ENCODE results near the gene EOGT.

The EOGT gene

DNA sequence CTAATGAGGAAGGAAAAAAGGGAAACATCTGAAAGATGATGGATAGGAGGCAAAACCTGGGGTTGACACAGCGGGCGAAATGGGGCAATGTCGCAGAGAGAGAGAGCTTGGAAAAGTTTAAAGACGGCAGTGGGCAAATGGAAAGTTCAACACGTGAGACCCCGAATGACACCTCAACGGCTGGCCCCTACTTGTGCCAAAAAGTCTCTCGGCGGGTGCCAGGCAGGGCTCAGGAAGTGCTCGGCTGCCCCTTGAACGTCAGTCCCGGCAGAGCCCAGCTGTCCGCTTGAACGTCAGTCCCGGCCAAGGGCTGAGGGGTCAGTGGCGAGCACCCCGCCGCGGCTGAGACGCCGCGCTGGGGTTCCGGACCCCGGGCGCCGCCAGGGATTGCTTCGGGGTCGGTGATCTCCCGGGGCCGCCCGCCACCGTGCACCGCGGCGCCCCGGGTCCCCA is 658 bp downstream of the EOGT start:
- Mint-ChIP-seq H3K4me3 (peak overlapping the region; percentile 91), H3K27me3 (ENCODE audit: low read depth, poor library complexity) (no peaks in the 10 kb centered on the region), H3K36me3 (ENCODE audit: low read depth) (peaks cover 30% of the 10 kb centered on the region), H3K9me3 (peaks cover 9% of the 10 kb centered on the region), H3K4me1 (peaks cover 68% of the 10 kb centered on the region), H3K27ac (peak overlapping the region; percentile 88)
- peak; percentile 58 for DNase-seq
- TF ChIP-seq, protein P1, sequence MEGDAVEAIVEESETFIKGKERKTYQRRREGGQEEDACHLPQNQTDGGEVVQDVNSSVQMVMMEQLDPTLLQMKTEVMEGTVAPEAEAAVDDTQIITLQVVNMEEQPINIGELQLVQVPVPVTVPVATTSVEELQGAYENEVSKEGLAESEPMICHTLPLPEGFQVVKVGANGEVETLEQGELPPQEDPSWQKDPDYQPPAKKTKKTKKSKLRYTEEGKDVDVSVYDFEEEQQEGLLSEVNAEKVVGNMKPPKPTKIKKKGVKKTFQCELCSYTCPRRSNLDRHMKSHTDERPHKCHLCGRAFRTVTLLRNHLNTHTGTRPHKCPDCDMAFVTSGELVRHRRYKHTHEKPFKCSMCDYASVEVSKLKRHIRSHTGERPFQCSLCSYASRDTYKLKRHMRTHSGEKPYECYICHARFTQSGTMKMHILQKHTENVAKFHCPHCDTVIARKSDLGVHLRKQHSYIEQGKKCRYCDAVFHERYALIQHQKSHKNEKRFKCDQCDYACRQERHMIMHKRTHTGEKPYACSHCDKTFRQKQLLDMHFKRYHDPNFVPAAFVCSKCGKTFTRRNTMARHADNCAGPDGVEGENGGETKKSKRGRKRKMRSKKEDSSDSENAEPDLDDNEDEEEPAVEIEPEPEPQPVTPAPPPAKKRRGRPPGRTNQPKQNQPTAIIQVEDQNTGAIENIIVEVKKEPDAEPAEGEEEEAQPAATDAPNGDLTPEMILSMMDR (IDR thresholded peaks at IDR 0.05) = no peak

DNA sequence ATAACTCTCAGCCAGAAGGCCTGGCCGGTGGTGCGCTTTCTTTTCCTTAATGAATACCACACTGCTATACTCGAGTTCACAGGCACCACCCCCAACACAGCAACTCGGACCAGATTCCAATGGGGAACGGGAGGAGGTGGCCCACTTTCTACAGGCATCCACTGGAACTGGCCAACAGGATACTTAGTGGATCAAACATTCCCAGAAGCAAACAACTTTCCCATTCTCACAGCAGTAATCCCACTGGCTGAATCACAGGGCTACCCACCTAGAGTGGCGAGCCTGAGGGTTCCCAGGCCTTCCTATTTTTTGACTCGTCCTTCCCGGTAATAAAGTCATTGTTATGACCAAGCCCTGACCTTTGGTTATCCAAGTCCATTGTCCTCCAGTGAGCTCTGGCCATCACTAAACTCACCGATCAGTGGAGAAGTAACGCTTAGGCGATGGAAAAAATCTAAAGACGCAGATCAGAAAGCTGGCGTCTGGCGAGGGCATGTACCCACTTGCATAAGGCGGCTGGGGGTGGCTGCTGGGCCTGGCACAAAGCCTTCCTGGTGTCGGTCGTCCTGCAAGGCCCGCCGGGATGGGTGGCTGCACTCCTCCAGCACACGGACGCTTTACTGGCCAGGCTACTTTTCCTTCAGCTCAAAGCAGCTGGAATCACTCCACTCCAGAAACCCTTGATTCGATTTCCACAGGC is 1.2 kb downstream of the EOGT start:
- no peaks in the 10 kb centered on the region for H3K27me3 Mint-ChIP-seq (ENCODE audit: low read depth, poor library complexity)
- peak overlapping the region; percentile 91 for H3K4me3 Mint-ChIP-seq
- H3K36me3 Mint-ChIP-seq (ENCODE audit: low read depth) = peaks cover 24% of the 10 kb centered on the region
- TF ChIP-seq, protein P1 (IDR thresholded peaks at IDR 0.05) = no peak
- H3K4me1 Mint-ChIP-seq = peaks cover 68% of the 10 kb centered on the region
- peak overlapping the region; percentile 88 for H3K27ac Mint-ChIP-seq
- H3K9me3 Mint-ChIP-seq = peaks cover 6% of the 10 kb centered on the region
- peak; percentile 30 for DNase-seq

DNA sequence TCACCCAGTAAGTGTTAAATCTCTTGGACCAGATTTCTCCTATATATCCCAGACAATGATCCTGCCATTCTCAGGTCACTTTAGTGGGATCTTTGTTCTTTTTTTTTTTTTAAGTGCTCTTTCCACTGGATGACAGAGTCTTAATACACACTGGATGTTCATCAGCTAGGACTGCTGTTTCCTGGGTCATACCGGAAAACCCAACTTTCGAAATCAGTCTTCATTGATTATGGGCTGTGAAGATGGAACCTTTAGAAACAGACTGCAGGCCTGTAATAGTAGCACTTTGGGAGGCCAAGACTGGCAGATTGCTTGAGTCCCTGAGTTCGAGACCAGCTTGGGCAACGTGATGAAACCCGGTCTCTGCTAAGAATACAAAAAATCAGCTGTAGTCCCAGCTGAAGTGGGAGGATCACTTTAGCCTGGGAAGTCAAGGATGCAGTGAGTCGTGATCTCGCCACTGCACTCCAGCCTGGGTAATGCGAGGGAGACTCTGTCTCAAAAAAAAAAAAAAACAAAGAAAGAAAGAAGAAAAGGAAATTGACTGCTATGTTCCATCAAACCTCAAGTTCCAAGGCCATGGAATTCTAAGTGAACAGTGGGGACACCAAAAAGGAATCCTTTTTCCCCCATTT is 2.3 kb downstream of the EOGT start:
- TF ChIP-seq, protein P1 (IDR thresholded peaks at IDR 0.05) = no peak
- H3K4me3 Mint-ChIP-seq = peak overlapping the region; percentile 78
- no peak for DNase-seq
- peaks cover 77% of the 10 kb centered on the region for H3K4me1 Mint-ChIP-seq
- no peaks in the 10 kb centered on the region for H3K27me3 Mint-ChIP-seq (ENCODE audit: low read depth, poor library complexity)
- H3K9me3 Mint-ChIP-seq = no peaks in the 10 kb centered on the region
- H3K27ac Mint-ChIP-seq = peak overlapping the region; percentile 96
- peaks cover 18% of the 10 kb centered on the region for H3K36me3 Mint-ChIP-seq (ENCODE audit: low read depth)

DNA sequence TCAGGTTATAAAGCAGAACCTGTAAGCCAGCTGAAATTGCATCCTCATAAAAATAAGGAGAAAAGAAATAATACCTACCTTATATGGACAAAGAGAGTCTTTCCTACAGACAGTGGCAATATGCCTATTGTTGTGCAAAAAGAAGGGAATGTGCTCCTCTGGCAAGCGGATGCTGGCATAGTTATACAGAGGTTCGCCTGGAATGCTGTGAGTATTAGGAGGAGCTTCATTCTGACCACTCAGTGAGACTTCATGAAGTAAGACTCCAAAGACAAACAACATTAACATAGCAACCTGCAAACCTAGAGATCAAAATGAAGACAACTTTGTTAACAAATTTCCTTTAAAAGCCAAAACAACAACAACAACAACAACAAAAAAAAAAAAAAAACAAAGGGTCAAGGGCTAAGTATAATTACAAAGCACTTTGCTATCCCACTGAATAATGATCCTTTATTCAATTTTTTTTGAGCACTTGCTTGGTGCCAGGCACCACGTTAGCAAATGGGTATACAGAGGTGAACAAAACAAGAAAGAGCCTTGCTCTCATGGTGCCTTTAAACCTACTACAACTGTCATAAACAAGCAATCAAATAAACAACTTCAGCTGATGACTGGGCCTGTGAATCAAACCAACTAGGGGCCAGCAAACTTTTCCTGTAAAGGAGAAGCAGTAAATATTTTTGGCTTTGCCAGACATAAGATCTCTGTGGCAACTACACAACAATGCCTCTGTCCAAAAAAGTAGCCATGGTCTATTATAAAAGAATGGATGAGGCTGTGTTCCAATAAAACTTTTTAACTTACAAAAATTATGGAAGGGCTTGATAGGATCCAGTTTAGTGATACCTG is 3.7 kb downstream of the EOGT start:
- peak overlapping the region; percentile 44 for H3K27ac Mint-ChIP-seq
- no peaks in the 10 kb centered on the region for H3K27me3 Mint-ChIP-seq (ENCODE audit: low read depth, poor library complexity)
- H3K4me1 Mint-ChIP-seq = peaks cover 84% of the 10 kb centered on the region
- peak overlapping the region; percentile 1 for H3K4me3 Mint-ChIP-seq
- H3K9me3 Mint-ChIP-seq = no peaks in the 10 kb centered on the region
- DNase-seq = no peak
- H3K36me3 Mint-ChIP-seq (ENCODE audit: low read depth) = peaks cover 22% of the 10 kb centered on the region
- TF ChIP-seq, protein P1 (IDR thresholded peaks at IDR 0.05) = no peak

DNA sequence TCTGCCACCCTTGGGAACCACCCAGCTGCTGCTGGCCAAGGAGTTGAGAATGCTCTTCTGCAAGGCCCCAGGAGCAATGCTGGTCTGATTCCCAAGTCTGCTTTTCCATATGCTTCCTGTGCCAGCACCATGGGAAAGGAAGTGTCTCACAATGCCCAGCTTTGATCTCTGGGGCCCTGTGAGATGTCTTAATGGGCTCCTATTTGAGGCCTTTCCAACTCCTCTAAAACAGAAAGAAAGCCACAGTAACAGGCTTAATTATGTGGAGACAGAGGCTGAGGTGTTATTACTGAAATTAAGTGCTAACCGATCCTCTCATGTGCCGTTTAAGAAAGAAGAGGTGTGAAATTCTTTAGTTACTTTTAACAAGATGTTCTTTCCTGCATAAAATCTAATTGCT is 4.5 kb downstream of the EOGT start:
- H3K9me3 Mint-ChIP-seq = no peaks in the 10 kb centered on the region
- H3K4me3 Mint-ChIP-seq = peak overlapping the region; percentile 47
- no peak for DNase-seq
- TF ChIP-seq, protein P1 (IDR thresholded peaks at IDR 0.05) = no peak
- H3K27me3 Mint-ChIP-seq (ENCODE audit: low read depth, poor library complexity) = no peaks in the 10 kb centered on the region
- peaks cover 30% of the 10 kb centered on the region for H3K36me3 Mint-ChIP-seq (ENCODE audit: low read depth)
- peak overlapping the region; percentile 84 for H3K27ac Mint-ChIP-seq
- H3K4me1 Mint-ChIP-seq = peaks cover 76% of the 10 kb centered on the region
